Upper lobe of left lung (tissue), 4 donors: ENCODE data around the gene NRXN3.

Source experiments
- EP300 ChIP-seq, 4 donors: sonication (generic); formaldehyde crosslinking; IDR thresholded peaks; one replicate each; pipeline ENCODE4 v1.5.1; 2017; ENCODE audit warnings: antibody characterized with exemption in 4 of 4, control low read depth in 2 of 4
- POLR2A ChIP-seq, 4 donors: fragments of 450-650 bp; IDR thresholded peaks; one replicate each; pipeline ENCODE4 v1.5.1; 2016 to 2017; ENCODE audit warnings: antibody characterized with exemption in 4 of 4, mild to moderate bottlenecking in 2 of 4
- POLR2AphosphoS5 ChIP-seq, 2 donors: sonication (generic); formaldehyde crosslinking; IDR thresholded peaks; one replicate each; pipeline ENCODE4 v1.5.1; 2017; ENCODE audit warnings: antibody characterized with exemption in 2 of 2
- TF ChIP-seq, protein P1 (sequence below), 6 experiments: fragments of 450-650 bp in 4 of 6; fragments of 200-600 bp in 2 of 6; sonication (generic) in 2 of 6; IDR thresholded peaks; one replicate each; pipeline ENCODE4 v1.5.1; 2016 to 2019; ENCODE audit warnings: antibody characterized with exemption in 6 of 6

DNA sequence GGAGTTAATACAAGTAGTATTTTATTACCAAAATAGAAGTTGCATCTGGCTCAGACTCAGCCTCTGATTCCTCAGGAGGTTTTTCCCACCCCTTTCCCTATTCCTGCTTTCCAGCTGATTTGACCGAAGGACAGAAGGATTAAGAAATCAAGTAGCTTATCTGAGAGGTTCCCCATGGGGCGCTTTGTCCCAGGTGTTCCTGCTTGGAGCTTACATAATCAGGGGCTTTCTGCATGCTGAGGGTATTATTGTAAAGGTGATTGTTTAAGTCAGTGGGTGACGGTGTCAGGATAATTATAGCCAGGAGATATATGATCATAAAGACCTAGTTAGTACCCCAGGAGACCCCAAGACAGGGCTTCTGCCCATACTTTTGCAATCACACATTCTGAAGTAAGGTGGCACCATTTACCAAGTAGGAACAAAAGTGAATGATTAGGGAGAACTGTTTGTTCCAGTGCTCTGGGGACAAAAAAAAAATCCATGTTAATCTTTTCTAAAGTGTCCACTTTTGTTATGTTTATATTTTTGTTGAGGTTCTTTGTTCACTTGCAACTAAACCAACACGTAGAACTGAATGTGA is 921.3 kb downstream of the NRXN3 start:
- TF ChIP-seq, protein P1, sequence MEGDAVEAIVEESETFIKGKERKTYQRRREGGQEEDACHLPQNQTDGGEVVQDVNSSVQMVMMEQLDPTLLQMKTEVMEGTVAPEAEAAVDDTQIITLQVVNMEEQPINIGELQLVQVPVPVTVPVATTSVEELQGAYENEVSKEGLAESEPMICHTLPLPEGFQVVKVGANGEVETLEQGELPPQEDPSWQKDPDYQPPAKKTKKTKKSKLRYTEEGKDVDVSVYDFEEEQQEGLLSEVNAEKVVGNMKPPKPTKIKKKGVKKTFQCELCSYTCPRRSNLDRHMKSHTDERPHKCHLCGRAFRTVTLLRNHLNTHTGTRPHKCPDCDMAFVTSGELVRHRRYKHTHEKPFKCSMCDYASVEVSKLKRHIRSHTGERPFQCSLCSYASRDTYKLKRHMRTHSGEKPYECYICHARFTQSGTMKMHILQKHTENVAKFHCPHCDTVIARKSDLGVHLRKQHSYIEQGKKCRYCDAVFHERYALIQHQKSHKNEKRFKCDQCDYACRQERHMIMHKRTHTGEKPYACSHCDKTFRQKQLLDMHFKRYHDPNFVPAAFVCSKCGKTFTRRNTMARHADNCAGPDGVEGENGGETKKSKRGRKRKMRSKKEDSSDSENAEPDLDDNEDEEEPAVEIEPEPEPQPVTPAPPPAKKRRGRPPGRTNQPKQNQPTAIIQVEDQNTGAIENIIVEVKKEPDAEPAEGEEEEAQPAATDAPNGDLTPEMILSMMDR (IDR thresholded peaks at IDR 0.05) = no peak
- TF ChIP-seq POLR2A (IDR thresholded peaks at IDR 0.05) (no peak), POLR2AphosphoS5 (IDR thresholded peaks at IDR 0.05) (no peak), EP300 (IDR thresholded peaks at IDR 0.05) (no peak)
